ENCODE data around the gene SLC11A2. TPM values are rescaled to one million over a fixed set of nuclear protein-coding genes. Genes with fewer than 3 reads are reported as not detected.

Gene SLC11A2
- polyA plus RNA-seq, 2 donors: 18.0 to 19.5 TPM

- H3K4me3 ChIP-seq (ENCODE audit: low read depth in 1 of 2, low read length in 2 of 2): no peak overlapping the region
- H3K36me3 ChIP-seq (ENCODE audit: control insufficient read depth in 2 of 2, insufficient read depth in 2 of 2, low read length in 1 of 2): peaks cover 21 to 23% of the 10 kb centered on the region in 2 donors
- H3K9me3 ChIP-seq (ENCODE audit: control insufficient read depth in 2 of 2, insufficient read depth in 1 of 2, low read depth in 1 of 2, low read length in 1 of 2): no peaks in the 10 kb centered on the region
- H3K27ac ChIP-seq (ENCODE audit: low read depth in 2 of 2, low read length in 1 of 2): peak overlapping the region in 1 of 2 donors; percentile 40
- no peaks in the 10 kb centered on the region for H3K4me1 ChIP-seq (ENCODE audit: control insufficient read depth in 2 of 2, insufficient read depth in 2 of 2, low read length in 1 of 2)
- 68 to 70% methylated on average over 5 of the region's 5 CpGs for WGBS, 2 donors
- no peaks in the 10 kb centered on the region for H3K27me3 ChIP-seq (ENCODE audit: control insufficient read depth in 1 of 2, insufficient read depth in 2 of 2, low read length in 2 of 2)
Observed at GRCh38 chr12:51056242-51056641, 30.1 kb upstream of the SLC11A2 start.

DNA sequence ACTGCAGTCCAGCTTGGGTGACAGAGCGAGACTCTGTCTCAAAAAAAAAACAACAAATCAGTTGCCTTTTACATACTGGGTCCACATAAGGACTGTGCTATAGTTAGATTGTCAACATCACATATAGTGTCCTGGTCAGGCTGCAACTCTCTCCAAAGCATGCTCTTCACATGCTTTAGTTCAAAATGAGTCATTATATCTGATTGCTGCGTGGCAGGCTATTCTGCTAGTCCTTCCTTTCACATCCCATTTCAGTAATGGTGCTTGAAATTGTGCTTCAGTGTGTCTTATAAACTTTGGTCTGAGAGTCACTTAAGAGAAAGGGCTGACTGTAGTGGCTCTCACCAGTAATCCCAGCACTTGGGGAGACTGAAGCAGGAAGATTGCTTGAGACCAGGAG is 28.9 kb upstream of the SLC11A2 start:
- H3K9me3 ChIP-seq (ENCODE audit: control insufficient read depth in 2 of 2, insufficient read depth in 1 of 2, low read depth in 1 of 2, low read length in 1 of 2): no peaks in the 10 kb centered on the region
- H3K36me3 ChIP-seq (ENCODE audit: control insufficient read depth in 2 of 2, insufficient read depth in 2 of 2, low read length in 1 of 2): peaks cover 21% of the 10 kb centered on the region in 2 donors
- 88 to 91% methylated on average over 2 of the region's 2 CpGs for WGBS, 2 donors
- no peaks in the 10 kb centered on the region for H3K27me3 ChIP-seq (ENCODE audit: control insufficient read depth in 1 of 2, insufficient read depth in 2 of 2, low read length in 2 of 2)
- H3K4me1 ChIP-seq (ENCODE audit: control insufficient read depth in 2 of 2, insufficient read depth in 2 of 2, low read length in 1 of 2): no peaks in the 10 kb centered on the region
- H3K4me3 ChIP-seq (ENCODE audit: low read depth in 1 of 2, low read length in 2 of 2): no peak overlapping the region
- H3K27ac ChIP-seq (ENCODE audit: low read depth in 2 of 2, low read length in 1 of 2): no peak overlapping the region

- Histone ChIP-seq H3K9me3 (ENCODE audit: control insufficient read depth in 2 of 2, insufficient read depth in 1 of 2, low read depth in 1 of 2, low read length in 1 of 2) (no peaks in the 10 kb centered on the region), H3K4me1 (ENCODE audit: control insufficient read depth in 2 of 2, insufficient read depth in 2 of 2, low read length in 1 of 2) (no peaks in the 10 kb centered on the region), H3K4me3 (ENCODE audit: low read depth in 1 of 2, low read length in 2 of 2) (no peak overlapping the region), H3K36me3 (ENCODE audit: control insufficient read depth in 2 of 2, insufficient read depth in 2 of 2, low read length in 1 of 2) (peaks cover 12 to 13% of the 10 kb centered on the region in 2 donors), H3K27me3 (ENCODE audit: control insufficient read depth in 1 of 2, insufficient read depth in 2 of 2, low read length in 2 of 2) (no peaks in the 10 kb centered on the region), H3K27ac (ENCODE audit: low read depth in 2 of 2, low read length in 1 of 2) (no peak overlapping the region)
- WGBS, 2 donors: 62 to 79% methylated on average over 4 of the region's 4 CpGs
Observed at GRCh38 chr12:51051787-51052186, 25.6 kb upstream of the SLC11A2 start.

DNA sequence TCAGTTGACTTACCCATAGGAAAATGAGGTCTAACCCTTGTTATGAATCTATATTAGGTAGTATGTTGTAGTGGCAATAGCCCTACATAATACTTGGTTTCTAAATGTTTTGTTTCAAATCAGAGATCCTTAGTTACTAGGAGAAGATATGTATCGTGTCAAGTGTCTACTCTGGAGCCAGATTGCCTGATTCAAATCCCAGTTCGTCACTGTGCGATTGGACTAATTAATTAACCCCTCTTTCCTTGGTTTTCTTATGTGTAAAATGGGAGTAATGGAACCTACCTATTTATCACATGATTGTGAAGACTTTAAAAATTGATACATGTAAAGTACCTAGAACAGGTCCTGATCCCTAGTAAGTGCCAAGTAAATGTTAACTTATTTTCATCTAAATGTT is 23.3 kb upstream of the SLC11A2 start:
- Histone ChIP-seq H3K4me1 (ENCODE audit: control insufficient read depth in 2 of 2, insufficient read depth in 2 of 2, low read length in 1 of 2) (no peaks in the 10 kb centered on the region), H3K27me3 (ENCODE audit: control insufficient read depth in 1 of 2, insufficient read depth in 2 of 2, low read length in 2 of 2) (no peaks in the 10 kb centered on the region), H3K36me3 (ENCODE audit: control insufficient read depth in 2 of 2, insufficient read depth in 2 of 2, low read length in 1 of 2) (peaks cover 5 to 8% of the 10 kb centered on the region in 2 donors), H3K27ac (ENCODE audit: low read depth in 2 of 2, low read length in 1 of 2) (no peak overlapping the region), H3K4me3 (ENCODE audit: low read depth in 1 of 2, low read length in 2 of 2) (peak overlapping the region in 1 of 2 donors; percentile 90), H3K9me3 (ENCODE audit: control insufficient read depth in 2 of 2, insufficient read depth in 1 of 2, low read depth in 1 of 2, low read length in 1 of 2) (no peaks in the 10 kb centered on the region)
- 55 to 59% methylated on average over 3 of the region's 3 CpGs for WGBS, 2 donors

DNA sequence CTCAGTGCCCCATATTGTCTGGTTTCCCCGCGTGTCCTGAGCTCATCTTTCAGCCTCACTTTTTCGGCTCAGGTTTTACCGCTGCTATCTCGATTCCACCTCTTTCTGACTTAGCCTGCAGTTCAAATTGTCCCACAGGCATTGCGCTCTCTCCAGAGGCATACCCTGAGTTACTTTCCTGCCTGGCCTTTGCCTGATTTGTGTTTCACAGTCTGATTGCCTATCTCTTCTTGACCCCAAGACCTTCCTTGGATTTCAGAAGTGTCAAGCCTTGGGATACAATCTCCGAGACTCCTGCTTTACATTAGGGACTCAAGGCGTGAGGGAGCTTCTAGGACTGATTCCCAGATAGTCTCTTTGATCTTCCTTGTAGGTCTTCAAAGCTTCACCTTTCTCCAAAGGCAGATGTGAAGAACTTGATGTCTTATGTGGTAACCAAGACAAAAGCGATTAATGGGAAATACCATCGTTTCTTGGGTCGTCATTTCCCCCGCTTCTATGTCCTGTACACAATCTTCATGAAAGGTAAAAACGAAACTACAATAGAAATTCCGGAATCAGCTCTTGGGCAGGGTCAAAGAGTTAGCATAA is 22.6 kb upstream of the SLC11A2 start:
- Histone ChIP-seq H3K9me3 (ENCODE audit: control insufficient read depth in 2 of 2, insufficient read depth in 1 of 2, low read depth in 1 of 2, low read length in 1 of 2) (no peaks in the 10 kb centered on the region), H3K4me3 (ENCODE audit: low read depth in 1 of 2, low read length in 2 of 2) (peak overlapping the region; percentile 79 to 90), H3K27ac (ENCODE audit: low read depth in 2 of 2, low read length in 1 of 2) (peak overlapping the region; percentile 89 to 94), H3K36me3 (ENCODE audit: control insufficient read depth in 2 of 2, insufficient read depth in 2 of 2, low read length in 1 of 2) (peaks cover 4 to 5% of the 10 kb centered on the region in 2 donors), H3K4me1 (ENCODE audit: control insufficient read depth in 2 of 2, insufficient read depth in 2 of 2, low read length in 1 of 2) (no peaks in the 10 kb centered on the region), H3K27me3 (ENCODE audit: control insufficient read depth in 1 of 2, insufficient read depth in 2 of 2, low read length in 2 of 2) (no peaks in the 10 kb centered on the region)
- 15% methylated on average over 14 of the region's 14 CpGs for WGBS, 2 donors

DNA sequence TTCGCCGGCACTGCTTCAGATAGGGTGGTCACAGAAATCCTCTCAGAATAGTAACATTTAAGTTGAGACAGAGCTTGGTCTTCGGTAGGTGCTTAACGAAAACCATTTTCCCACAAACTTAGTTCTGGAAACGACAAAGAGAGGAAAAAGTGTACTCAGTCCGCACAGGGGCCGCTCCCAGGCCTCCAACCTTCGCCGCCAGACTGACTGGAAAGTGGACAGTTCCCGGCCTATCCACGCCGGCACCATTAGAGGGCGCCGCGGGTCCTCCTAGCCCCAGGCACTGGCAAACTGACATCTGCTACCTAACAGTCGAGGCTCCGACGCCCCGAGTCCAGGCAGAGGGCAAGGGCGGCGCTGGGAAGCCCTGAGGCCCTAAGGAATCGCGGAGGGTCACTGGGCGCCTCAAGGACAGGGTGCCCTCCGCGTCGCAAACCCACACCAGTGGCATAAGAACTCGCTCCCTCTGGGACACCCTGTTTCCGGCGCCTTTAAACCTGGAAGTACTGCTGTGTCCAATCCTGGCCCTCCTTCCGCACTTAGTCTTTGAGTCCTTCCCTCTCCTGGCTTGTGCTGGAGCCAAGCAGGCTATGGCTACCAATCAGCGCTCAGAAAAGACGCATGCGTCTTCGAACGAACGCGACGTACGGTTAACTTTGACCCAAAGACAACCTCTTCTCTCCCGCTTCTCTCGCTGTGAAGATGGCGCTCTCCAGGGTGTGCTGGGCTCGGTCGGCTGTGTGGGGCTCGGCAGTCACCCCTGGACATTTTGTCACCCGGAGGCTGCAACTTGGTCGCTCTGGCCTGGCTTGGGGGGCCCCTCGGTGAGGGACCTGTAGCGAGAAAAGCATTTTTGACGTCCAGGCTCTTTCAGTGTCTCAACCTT is 21.7 kb upstream of the SLC11A2 start, which contains the start of gene LETMD1:
Gene LETMD1, plus strand, starts transcription at position 673 of the 886 bp plus-strand sequence. Its CDS starts 30 bp downstream, at position 703.
- 3% methylated on average over 51 of the region's 51 CpGs for WGBS, 2 donors
- no peaks in the 10 kb centered on the region for H3K4me1 ChIP-seq (ENCODE audit: control insufficient read depth in 2 of 2, insufficient read depth in 2 of 2, low read length in 1 of 2)
- peak within 1 kb of the TSS; percentile 79 to 90 for H3K4me3 ChIP-seq (ENCODE audit: low read depth in 1 of 2, low read length in 2 of 2)
- H3K27ac ChIP-seq (ENCODE audit: low read depth in 2 of 2, low read length in 1 of 2): peak within 1 kb of the TSS; percentile 94 to 96
- H3K36me3 ChIP-seq (ENCODE audit: control insufficient read depth in 2 of 2, insufficient read depth in 2 of 2, low read length in 1 of 2): peaks cover under 1 to 4% of the 10 kb centered on the region in 2 donors
- no peaks in the 10 kb centered on the region for H3K27me3 ChIP-seq (ENCODE audit: control insufficient read depth in 1 of 2, insufficient read depth in 2 of 2, low read length in 2 of 2)
- H3K9me3 ChIP-seq (ENCODE audit: control insufficient read depth in 2 of 2, insufficient read depth in 1 of 2, low read depth in 1 of 2, low read length in 1 of 2): no peaks in the 10 kb centered on the region

DNA sequence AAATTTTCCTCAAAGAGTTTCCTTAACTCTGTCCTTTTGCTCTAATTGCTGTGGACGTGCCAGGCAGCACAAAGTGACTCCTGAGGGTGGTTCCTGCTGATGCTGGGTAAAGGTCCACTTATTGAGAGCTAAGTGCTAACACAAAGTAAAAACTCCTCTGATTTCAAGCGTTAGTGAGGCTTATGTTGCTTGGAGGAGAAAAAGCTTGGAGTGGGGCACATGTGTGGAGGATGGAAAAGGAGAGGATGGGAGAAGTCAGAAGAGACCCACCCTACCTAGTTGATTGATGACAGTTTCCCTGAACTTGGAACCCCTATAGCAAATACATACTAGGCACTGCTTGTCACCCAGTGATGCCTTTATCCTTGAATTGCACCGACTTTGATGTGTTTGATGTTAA is 10.1 kb upstream of the SLC11A2 start:
- H3K27me3 ChIP-seq (ENCODE audit: control insufficient read depth in 1 of 2, insufficient read depth in 2 of 2, low read length in 2 of 2): no peaks in the 10 kb centered on the region
- H3K4me1 ChIP-seq (ENCODE audit: control insufficient read depth in 2 of 2, insufficient read depth in 2 of 2, low read length in 1 of 2): no peaks in the 10 kb centered on the region
- H3K27ac ChIP-seq (ENCODE audit: low read depth in 2 of 2, low read length in 1 of 2): no peak overlapping the region
- H3K4me3 ChIP-seq (ENCODE audit: low read depth in 1 of 2, low read length in 2 of 2): no peak overlapping the region
- H3K9me3 ChIP-seq (ENCODE audit: control insufficient read depth in 2 of 2, insufficient read depth in 1 of 2, low read depth in 1 of 2, low read length in 1 of 2): no peaks in the 10 kb centered on the region
- H3K36me3 ChIP-seq (ENCODE audit: control insufficient read depth in 2 of 2, insufficient read depth in 2 of 2, low read length in 1 of 2): no peaks in the 10 kb centered on the region
- WGBS, 2 donors: 73 to 74% methylated on average over 3 of the region's 3 CpGs

GRCh38 chr12:51033457-51034089 is 7.4 kb upstream of the SLC11A2 start:
- Histone ChIP-seq H3K27me3 (ENCODE audit: control insufficient read depth in 1 of 2, insufficient read depth in 2 of 2, low read length in 2 of 2) (no peaks in the 10 kb centered on the region), H3K4me1 (ENCODE audit: control insufficient read depth in 2 of 2, insufficient read depth in 2 of 2, low read length in 1 of 2) (no peaks in the 10 kb centered on the region), H3K27ac (ENCODE audit: low read depth in 2 of 2, low read length in 1 of 2) (no peak overlapping the region), H3K9me3 (ENCODE audit: control insufficient read depth in 2 of 2, insufficient read depth in 1 of 2, low read depth in 1 of 2, low read length in 1 of 2) (no peaks in the 10 kb centered on the region), H3K36me3 (ENCODE audit: control insufficient read depth in 2 of 2, insufficient read depth in 2 of 2, low read length in 1 of 2) (no peaks in the 10 kb centered on the region), H3K4me3 (ENCODE audit: low read depth in 1 of 2, low read length in 2 of 2) (no peak overlapping the region)
- WGBS, 2 donors: 93 to 97% methylated on average over 4 of the region's 4 CpGs

DNA sequence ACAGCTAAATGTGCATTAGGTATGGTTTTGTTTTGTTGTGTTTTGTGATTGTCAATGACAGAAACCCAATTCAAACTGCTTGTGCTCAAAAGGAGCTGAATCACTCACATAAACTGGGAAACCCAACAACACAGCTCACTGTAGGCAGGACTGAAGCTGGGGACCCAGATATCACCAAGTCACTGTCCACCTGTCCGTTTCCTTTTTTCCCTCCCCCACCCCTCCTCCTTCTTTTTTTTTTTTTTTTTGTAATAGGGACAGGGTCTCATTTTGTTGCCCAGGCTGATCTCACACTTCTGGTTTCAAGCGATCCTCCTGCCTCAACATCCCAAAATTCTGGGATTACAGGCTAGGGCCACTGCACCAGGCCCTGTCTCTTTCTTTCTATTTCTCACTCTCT is 6.9 kb upstream of the SLC11A2 start:
- Histone ChIP-seq H3K36me3 (ENCODE audit: control insufficient read depth in 2 of 2, insufficient read depth in 2 of 2, low read length in 1 of 2) (no peaks in the 10 kb centered on the region), H3K27me3 (ENCODE audit: control insufficient read depth in 1 of 2, insufficient read depth in 2 of 2, low read length in 2 of 2) (no peaks in the 10 kb centered on the region), H3K9me3 (ENCODE audit: control insufficient read depth in 2 of 2, insufficient read depth in 1 of 2, low read depth in 1 of 2, low read length in 1 of 2) (no peaks in the 10 kb centered on the region), H3K27ac (ENCODE audit: low read depth in 2 of 2, low read length in 1 of 2) (no peak overlapping the region), H3K4me1 (ENCODE audit: control insufficient read depth in 2 of 2, insufficient read depth in 2 of 2, low read length in 1 of 2) (no peaks in the 10 kb centered on the region), H3K4me3 (ENCODE audit: low read depth in 1 of 2, low read length in 2 of 2) (no peak overlapping the region)
- WGBS, 2 donors: 90 to 96% methylated on average over 2 of the region's 2 CpGs
